NOMO-1 (cell line): Measurements from ENCODE around the gene SPATA12.
A peak's percentile ranks its signal among the peaks of the same experiment; 100 is the strongest.
"Not testable (repeated sequence)": the region's sequence is repeated elsewhere in the genome, so short reads cannot be mapped to it uniquely, and the experiment has no call there.

Experiments
- DNase-seq, 2 experiments: peaks; one replicate each; lab custom pipeline; 2025; ENCODE audit not compliant: unreplicated experiment in 2 of 2; lab: John Stamatoyannopoulos, UW

SPATA12 gene

DNA sequence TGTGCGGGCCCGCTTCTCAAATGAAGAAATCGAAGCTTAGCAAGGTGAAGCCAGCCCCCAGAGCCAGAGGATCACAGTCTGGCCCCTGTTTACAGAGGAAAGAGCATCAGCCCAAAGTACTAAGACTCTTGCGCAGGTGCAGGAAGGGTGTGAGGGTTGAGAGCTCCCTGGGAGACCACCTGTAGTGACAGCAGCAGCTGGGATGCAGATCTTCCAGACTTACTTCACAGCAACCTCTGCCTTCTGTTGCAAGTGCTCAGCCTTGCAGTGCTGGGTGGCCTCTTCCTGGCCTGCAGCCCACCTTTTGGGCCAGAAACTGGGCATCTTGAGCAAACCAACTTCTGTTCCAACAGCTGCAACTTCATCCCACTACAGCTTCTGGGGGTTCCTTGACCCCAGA is 19.7 kb downstream of the SPATA12 start:
- no peak for DNase-seq

DNA sequence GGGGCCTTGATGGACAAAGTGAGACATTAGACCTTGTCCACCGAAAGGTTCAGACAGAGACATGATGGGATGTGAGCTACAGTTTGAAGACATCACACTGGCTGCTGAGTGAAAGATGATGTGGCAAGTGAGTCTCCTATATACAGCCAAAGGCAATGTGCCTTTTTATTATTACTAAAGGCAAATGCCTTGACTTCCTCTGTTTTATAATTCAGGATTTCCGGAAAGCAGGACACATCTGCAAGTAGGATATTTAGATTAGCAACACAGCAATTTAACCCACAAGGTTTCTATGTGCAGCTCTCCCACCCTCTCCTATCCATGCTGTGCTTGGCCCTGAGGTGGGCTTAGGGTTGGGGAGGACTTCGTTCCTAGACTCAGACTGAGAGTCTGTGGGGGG is 20.7 kb downstream of the SPATA12 start:
- DNase-seq = no peak

DNA sequence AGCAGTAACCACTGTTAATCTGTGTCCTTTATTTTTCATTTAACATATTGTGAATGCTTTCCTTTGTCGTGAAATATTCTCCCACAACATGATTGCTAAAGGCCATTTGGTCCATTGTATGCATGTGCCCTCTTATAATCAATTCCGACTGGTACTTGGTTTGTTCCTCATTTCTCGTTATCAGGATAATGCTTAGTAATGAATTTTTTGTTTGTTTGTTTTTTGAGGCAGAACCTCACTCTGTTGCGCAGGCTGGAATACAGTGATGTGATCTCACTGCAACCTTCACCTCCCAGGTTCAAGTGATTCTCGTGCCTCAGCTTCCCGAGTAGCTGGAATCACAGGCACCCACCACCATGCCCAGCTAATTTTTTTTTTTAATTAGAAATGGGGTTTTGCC is 22.0 kb downstream of the SPATA12 start:
- DNase-seq = no peak

DNA sequence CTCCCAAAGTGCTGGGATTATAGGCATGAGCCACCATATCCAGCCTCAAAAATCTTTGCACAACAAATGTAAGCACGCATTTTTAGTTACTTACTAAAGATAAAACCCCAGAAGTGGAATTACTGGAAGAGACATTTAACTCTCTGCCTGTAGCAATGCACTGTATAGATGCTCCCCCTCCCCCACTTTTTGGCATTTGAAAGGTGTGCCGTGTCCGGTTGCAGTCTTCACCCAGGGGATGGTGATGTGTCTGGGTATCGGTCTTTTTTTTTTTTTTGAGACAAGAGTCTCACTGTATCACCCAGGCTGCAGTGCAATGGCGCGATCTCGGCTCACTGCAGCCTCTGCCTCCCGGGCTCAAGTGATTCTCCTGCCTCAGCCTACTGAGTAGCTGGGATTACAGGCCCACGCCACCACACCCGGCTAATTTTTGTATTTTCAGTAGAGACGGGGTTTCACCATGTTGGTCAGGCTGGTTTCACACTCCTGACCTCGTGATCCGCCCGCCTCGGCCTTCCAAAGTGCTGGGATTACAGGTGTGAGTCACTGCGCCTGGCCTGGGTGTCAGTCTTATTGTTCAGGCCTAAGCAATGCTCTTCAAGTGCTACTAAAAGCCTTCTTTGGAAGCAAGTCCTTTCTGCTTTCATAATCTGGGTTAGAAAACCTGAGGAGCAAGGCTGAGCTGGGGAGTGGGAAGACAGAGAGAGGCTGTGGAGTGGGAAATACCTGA is 23.0 kb downstream of the SPATA12 start:
- not testable (repeated sequence) for DNase-seq

DNA sequence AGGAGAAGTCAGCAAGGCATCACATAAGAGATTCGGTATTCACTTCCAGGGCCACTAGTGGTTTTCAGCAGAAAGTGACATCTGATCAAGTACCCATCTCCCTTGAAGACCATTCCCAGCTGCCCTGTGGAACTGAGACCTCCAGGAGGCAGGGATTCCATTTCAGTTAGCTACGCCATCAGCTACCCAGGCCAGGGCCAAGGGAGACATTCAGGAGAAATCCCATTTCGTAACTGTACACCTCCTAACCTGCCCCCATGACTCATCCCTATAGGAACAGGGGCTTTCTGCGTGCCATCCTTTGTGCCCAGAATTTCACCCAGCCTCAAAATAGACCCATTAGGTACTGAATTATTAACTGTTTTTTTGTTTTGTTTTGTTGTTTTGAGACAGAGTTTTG is 24.7 kb downstream of the SPATA12 start:
- DNase-seq = no peak

DNA sequence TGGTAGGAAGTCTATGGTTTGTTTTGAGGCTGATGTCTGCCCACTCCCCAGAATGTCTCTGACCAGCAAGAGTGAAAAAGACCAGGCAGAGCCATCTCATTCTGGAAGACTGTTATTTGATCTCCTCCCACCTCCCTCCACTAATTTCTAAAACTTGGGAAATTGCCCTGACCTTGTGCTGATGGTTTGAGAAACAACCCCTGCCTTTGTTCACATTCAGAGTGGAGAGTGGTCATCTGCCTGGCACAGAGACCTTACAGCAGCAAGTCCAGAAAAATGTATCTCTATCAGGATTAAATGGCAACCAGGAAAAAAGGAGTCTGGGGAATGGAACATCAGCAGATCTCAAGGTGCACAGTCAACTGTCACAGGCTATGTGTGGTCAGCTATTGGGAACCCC is 25.7 kb downstream of the SPATA12 start:
- no peak for DNase-seq

DNA sequence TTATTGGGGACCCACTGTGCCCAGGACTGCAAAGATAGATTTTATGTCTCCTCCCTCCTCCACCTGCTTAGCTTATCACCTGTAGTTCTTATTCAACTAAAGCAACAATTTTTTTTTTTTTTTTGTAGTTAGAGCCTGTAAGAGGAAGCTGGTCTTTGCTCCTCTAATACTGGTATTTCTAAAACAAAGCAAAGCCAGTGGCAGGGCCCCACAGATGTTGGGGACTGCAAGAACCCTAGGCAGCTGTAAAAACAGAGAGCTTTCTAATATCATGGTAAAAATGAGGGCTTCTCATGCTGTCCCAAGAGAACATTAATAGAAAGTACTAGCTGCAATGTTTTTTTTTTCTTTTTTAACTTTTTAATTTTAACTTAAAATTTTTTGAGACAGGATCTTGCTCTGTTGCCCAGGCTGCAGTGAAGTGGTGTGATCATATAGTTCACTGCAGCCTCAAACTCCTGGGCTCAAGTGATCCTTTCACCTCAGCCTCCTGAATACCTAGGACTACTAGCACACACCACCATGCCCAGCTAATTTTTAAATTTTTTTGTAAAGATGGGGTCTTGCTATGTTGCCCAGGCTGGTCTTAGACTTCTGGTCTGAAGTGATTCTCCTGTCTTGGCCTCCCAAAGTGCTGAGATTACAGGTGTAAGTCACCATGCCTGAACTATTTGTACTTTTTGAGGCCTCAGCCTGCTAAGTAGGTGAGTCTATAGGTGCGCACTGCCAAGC is 27.1 kb downstream of the SPATA12 start:
- no peak for DNase-seq

DNA sequence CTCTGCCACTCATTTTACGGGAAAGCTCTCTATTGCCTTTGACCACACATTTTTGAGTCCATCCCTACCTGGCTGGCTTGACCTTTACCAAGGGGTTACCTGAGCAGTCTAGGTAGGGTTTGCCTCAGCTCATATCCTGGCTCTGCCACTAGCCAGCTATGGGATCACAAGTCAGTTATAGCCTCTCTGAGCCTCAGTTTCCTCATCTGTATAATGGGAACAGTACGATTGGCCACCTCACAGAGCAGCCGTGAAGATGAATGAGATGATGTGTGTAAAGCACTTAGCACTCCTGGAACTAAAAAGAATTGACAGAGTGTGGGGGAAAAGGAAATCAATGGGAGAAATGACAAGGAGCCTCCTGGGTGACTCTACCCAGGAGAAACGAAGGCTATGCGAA is 28.0 kb downstream of the SPATA12 start:
- no peak for DNase-seq

DNA sequence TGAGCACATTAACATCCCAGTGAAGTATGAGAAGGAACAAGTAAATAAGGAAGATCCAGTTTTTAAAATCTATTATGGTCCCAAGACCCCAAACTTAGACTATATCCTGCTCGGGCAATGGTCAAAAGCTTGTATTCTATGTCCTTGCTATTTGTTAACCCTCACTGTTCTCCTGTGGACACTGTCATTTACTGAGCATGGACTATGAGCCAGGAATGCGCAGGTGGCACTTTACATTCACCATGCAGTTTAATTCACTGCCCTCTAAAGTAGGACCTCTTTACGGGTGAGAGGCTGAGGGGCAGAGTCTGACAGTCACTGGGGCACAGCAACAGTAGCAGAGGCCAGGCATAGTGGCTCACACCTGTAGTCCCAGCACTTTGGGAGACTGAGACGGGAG is 28.6 kb downstream of the SPATA12 start:
- no peak for DNase-seq

DNA sequence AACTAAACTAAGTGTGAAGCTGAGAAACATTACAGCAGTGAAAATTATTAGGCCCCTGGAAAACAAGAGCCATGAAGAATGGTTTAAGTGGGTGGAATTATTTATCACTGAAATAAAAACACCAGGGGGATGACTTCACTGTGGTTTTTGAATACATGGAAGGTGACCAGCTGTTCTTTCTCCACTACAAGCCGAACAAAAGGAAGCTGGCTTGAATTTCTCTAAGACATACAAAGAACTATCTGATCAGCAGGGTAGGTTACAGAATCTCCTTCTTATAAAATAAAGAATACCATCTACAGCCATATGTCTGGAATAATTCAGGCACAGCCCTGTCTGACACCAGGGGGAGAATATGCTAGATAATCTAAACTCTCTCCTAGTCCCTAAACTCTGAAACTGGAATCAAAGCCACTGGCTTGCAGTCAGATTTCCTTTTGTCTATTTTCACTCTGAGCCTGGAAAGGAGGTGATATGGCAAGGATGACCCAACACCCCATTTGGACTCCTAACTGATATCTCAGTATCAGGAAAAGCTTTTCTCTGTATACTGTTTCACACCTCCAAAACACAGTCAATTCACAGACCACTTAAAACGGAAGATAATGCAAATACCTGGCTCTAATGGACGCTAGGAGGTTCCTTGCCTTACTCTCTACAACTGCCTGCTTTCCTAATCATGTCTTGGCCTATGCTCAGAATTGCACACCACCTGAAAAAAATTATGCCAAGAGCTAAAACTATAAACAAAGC is 31.2 kb downstream of the SPATA12 start:
- DNase-seq = no peak

DNA sequence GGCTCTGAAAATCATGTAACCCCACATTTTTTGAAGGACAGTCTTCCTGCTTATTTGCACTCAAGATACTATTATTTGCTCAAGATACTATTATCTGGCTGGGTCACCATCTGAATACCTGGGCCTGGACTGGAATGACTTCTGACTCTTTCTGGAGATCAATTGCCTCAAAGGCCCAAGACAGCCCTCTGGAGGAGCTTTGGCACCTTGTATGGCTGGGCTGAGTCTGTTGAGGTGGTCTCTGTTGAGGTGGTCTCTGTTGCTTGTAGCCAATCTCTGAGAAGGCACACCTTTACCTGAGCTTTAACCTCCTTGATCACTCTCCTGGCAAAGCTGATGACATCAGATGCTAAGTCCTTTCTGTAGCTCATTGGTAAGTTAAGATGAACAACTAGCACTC is 33.0 kb downstream of the SPATA12 start:
- DNase-seq = no peak

DNA sequence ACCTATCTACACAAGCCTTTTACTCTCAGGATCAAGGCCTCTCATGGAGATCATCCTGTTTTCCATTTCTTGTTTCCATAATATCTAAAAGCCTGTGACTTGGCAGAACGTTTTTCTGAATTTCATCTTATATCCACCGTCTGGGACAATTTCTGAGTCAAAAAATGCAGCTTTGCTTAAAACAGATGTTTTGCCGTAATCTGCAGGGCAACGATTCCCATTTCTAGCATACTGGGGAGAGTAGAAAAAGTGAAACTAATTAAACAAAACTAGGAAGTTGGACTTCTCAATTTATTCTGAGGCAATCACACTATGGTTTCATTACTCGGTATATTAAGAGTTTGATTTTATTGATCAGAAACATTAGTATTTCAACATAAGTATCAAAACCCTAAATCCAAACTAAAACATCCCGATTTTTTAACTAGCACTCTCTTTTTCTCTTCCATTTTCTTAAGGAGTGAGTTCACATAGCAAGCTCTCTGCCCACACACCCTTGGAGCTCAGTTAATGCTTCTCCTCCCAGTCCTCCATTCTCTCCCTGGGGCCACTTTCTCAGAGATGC is 33.6 kb downstream of the SPATA12 start:
- peak; percentile 5 to 72 for DNase-seq

DNA sequence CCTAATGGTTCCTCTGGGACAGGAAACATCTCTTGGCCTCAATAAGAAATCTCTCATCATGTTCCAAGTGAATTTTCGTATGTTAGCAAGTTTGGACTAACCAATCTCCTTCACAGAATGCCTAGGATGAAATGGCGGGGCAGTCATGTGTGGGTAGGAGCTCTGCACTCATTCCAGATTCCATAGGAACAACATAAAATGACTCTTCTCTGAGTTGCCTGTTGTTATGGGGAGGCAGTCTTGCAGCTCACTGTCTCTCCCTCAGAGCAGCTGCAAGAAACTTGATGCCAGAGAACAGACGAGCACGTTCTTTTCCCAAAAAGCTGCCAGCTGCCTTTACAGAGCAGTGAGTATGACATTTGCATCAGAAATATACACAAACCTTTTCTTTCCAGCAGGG is 34.1 kb downstream of the SPATA12 start:
- DNase-seq = no peak

DNA sequence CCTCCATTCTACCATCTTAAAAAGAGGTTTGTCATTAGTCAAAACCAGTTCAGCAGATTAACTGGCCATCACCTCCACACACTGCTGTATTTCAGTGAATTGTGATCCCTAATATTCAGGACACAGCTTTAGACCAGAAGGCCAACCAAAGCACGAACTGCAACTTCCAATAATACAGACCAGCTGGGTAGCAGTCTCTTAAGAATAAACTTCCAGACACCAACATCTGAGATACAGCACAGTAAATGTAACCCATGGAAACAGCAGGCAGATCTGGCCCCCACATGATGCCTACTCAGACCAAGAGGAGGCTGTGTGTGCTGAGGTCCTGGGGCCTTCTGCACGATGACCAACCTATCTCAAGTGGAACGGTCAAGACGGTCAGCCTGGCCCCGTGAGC is 34.9 kb downstream of the SPATA12 start:
- no peak for DNase-seq

DNA sequence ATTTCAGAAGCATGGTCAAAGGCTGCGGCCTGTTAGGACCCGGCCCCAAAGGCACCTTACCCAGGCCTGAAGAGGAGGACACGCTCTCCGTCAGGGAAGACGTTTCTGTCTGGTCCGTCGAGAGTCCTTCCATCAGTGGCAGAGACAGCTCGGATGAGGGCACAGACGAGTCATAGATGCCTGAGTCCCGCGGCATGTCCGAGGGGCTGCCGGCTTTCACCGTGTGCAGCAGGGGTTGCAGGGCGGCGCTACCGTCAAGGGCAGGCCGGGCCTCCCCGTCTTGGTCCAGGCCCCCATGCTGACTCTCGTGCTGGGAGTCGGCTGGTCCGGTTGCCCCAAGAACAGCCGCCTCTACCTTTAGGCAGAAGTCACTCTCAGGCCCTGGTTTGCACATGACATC is 37.1 kb downstream of the SPATA12 start:
- no peak for DNase-seq

DNA sequence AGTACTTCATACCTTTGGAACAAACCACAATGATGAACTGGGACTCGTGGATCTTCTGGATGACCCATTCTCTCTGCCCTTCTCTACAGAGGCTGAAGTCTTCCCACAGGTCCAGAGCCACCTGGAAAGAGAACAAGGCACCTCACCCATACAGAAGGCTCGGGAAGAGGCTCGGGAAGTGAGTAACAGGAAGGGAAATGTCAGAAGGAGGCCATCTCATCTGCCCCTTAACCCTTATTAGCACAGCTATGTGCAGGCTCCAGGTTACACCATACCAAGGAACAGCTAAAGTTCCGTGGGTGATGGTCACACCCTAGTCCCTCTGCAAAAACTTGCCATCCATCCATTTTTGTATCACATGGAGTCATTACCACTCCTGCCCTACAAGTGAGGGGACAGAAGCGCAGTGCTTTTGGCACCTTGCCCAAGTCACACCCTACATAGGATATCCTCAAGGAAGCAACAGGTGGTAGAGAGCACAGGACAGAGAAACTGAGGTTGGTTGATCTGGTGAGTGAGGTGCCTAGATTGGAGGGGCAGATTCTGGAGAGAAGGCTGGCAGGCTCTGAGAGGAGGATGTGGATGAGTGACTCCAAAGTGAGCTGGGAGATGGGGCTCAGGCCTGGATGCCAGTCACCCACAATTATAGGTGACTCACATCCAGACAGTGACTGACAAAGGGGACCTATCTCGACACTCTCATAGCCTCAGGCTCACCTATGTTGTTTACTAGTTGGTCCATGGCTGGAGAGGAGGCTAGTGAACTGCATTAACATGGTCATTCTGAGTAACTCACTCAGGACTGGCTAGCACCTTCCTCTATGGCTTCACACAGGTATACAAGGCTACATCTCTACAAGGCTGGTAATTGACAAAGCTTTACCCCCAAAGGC is 38.2 kb downstream of the SPATA12 start:
- DNase-seq = no peak

DNA sequence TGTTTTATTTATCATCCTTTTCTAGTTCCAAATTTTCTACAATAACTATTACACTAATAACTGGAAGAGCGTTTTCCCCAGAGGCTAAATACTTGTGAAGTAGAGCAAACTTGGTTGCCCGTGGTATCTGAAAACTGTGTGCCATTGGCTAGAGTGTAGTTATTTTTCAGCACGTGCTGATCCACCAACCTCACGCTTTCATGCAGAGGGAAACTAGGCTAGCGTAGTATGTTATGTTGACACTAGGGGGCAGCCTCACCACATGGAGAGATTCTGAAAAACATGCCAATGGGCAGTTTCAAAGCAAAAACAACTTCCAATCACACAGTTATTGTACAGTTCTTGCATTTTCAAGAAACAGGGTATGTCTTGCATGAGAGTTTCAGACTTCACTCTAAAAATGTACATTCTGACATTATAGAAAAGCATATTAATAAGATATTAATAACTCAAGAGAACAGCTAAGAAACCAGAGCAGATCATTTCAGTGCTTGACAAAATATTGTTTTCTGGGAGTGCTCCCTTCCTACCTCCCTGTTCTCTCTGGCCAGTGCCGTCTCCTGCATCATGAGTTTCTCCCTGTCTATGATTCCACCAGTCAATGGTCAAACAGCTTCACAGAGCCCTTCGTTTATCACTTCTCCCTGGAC is 39.7 kb downstream of the SPATA12 start:
- peak; percentile 41 to 76 for DNase-seq

DNA sequence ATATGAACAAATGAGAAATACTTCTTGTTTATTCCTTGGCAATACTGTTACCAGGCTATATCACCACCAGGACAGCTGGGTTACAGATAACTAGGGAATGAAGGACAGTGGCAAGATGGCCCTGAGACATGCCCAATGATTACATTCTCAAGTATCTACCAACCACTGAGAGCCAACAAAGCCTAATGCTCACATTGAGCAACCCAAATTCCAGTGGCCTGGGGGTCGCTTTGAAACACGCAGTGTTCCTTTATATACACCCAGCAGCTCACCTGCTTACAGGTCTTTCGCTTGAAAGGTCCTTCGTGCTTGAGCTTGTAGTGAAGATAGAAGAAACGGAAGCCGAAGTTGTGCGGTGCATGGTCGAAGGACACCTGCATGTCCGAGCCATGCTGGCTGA is 45.1 kb downstream of the SPATA12 start:
- no peak for DNase-seq

DNA sequence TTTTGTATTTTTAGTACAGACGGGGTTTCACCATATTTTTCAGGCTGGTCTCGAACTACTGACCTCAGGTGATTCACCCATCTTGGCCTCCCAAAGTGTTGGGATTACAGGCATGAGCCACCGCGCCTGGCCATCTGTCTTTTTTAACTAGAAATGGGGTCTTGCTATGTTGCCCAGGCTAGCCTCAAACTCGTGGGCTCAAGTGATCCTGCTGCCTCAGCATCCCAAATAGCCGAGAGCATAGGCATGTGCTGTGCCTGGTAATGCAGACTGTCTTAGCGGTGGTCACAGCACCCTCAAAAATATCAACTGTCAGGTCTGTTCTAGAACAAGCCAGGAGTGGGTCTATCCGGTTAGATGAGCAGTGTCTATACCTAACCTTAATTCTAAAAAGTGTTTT is 48.2 kb downstream of the SPATA12 start:
- DNase-seq = no peak
